ENCODE data around the gene GGA1. TPM values are rescaled to one million over a fixed set of nuclear protein-coding genes. Genes with fewer than 3 reads are reported as not detected.

The GGA1 gene
- total RNA-seq, 1 donor from 2014 or later, result 36.1 TPM

DNA sequence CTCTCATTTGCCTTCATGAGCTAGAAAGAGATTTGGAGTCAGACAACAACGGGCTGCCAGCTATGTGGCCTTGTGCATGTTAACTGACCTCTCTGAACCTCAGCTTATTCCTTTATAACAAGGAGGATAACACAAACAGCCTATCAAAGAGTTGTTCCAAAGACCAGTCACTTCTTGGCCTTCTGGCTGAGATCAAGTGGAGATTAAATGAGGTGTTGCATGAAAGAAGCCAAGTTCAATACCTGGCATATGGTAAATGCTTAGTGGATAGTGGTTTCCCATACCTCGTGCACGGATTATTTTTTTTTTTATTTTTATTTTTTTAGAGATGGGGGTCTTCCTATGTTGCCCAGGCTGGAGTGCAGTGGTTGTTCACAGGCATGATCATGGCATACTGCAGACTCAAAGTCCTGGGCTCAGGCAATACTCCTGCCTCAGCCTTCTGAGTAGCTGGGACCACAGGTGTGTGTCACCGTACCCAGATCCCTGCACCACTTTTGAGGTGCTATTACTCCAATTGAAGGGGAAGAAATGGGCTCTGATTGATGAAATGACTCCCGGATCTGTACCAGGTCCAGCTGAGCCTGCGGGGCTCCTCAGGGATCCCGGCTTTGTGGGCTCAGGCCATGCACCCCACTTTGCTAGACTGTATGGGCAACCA lies 71.7 kb downstream of the GGA1 start:
- DNase-seq (ENCODE audit: low read depth) (no peak), FAIRE-seq (no peak)
- no peaks in the 10 kb centered on the region for H3K27me3 ChIP-seq (ENCODE audit: control insufficient read depth, insufficient read depth, low read length)
- TF ChIP-seq, protein P1, sequence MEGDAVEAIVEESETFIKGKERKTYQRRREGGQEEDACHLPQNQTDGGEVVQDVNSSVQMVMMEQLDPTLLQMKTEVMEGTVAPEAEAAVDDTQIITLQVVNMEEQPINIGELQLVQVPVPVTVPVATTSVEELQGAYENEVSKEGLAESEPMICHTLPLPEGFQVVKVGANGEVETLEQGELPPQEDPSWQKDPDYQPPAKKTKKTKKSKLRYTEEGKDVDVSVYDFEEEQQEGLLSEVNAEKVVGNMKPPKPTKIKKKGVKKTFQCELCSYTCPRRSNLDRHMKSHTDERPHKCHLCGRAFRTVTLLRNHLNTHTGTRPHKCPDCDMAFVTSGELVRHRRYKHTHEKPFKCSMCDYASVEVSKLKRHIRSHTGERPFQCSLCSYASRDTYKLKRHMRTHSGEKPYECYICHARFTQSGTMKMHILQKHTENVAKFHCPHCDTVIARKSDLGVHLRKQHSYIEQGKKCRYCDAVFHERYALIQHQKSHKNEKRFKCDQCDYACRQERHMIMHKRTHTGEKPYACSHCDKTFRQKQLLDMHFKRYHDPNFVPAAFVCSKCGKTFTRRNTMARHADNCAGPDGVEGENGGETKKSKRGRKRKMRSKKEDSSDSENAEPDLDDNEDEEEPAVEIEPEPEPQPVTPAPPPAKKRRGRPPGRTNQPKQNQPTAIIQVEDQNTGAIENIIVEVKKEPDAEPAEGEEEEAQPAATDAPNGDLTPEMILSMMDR (IDR thresholded peaks at IDR 0.05; ENCODE audit: insufficient read depth, low read length, severe bottlenecking), result no peak
- H3K4me3 ChIP-seq (ENCODE audit: low read depth, low read length), result no peak overlapping the region
- peaks cover 7% of the 10 kb centered on the region for H3K36me3 ChIP-seq (ENCODE audit: control insufficient read depth, insufficient read depth, low read length)

DNA sequence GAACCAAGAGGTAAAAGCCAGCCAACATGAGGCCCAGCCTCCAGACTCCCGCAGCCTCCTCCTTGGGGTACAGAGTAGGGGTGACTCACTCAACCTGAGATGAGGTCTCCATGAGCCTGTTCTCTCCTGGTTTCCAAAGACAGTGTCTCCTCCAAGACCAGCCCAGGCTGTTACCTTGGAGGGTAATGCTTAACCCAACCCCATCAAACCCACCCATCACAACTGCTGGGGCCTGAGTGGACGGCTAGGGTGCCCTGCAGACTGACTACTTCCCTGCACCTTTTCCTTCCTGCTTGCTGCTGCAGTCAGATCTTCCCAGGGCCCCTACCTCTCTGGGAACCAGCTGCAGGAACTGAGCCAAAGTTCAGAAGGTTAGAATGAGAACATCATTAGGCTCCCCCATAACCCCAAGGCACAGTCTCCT lies 72.4 kb downstream of the GGA1 start:
- Histone ChIP-seq H3K36me3 (ENCODE audit: control insufficient read depth, insufficient read depth, low read length) (peaks cover 7% of the 10 kb centered on the region), H3K27me3 (ENCODE audit: control insufficient read depth, insufficient read depth, low read length) (no peaks in the 10 kb centered on the region), H3K4me3 (ENCODE audit: low read depth, low read length) (no peak overlapping the region)
- no peak for FAIRE-seq
- peak; percentile 41 for DNase-seq (ENCODE audit: low read depth)
- TF ChIP-seq, protein P1 (IDR thresholded peaks at IDR 0.05; ENCODE audit: insufficient read depth, low read length, severe bottlenecking), result no peak

DNA sequence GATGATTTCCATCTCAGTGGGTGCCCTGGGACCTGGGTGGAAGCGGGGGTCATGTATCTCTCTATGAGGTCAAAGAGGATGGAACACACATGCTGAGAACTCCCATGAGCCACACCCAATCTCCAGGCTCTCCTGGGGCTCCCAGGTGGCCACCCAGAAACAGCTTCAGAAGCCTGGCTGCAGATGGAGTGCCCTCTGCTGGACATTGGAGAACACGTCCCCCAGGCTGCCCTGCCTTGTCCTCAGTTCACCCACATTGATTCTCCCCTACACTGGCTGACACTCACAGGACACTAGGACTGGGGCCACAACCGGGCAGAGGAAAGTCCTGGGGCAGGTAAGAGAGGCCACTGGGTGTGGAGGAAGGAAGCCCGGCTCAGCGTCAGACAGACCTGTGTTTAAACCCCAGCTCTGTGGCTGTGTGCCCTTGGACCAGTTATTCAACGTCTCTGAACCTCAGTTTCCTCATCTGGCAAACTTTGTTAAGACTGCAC lies 73.0 kb downstream of the GGA1 start:
- DNase-seq (ENCODE audit: low read depth) (peak; percentile 70), FAIRE-seq (no peak)
- H3K27me3 ChIP-seq (ENCODE audit: control insufficient read depth, insufficient read depth, low read length), result no peaks in the 10 kb centered on the region
- H3K36me3 ChIP-seq (ENCODE audit: control insufficient read depth, insufficient read depth, low read length), result peaks cover 7% of the 10 kb centered on the region
- TF ChIP-seq, protein P1 (IDR thresholded peaks at IDR 0.05; ENCODE audit: insufficient read depth, low read length, severe bottlenecking), result peak; percentile 97
- no peak overlapping the region for H3K4me3 ChIP-seq (ENCODE audit: low read depth, low read length)

Other genes starting within 250 kb of the GGA1 start
- gene ELFN2, start 181.4 kb upstream of the GGA1 start, total RNA-seq, result 0.26 and 0.51 TPM in 2 replicates
- gene MFNG, start 122.5 kb upstream of the GGA1 start, total RNA-seq, result 0.26 and 1.3 TPM in 2 replicates
- 8.1 and 14.2 TPM in 2 replicates for gene CARD10, start 89.4 kb upstream of the GGA1 start, total RNA-seq
- gene CDC42EP1, start 48.4 kb upstream of the GGA1 start, total RNA-seq, result 5.8 and 11.0 TPM in 2 replicates
- gene LGALS2, start 28.7 kb upstream of the GGA1 start, total RNA-seq, result not detected in 2 replicates
- gene SH3BP1, start 30.8 kb downstream of the GGA1 start, total RNA-seq, result 15.5 and 15.6 TPM in 2 replicates
- gene PDXP, start 49.9 kb downstream of the GGA1 start, total RNA-seq, result 2.2 and 3.4 TPM in 2 replicates
- gene LGALS1, start 66.8 kb downstream of the GGA1 start, total RNA-seq, result 1,816 and 1,987 TPM in 2 replicates
- 39.8 and 50.1 TPM in 2 replicates for gene NOL12, start 77.5 kb downstream of the GGA1 start, total RNA-seq
- 40.3 and 45.6 TPM in 2 replicates for gene TRIOBP, start 88.2 kb downstream of the GGA1 start, total RNA-seq
- gene GCAT, start 199.1 kb downstream of the GGA1 start, total RNA-seq, result 12.8 and 27.6 TPM in 2 replicates
- gene GALR3, start 214.5 kb downstream of the GGA1 start, total RNA-seq, result not detected in 2 replicates
- 18.7 and 18.9 TPM in 2 replicates for gene ANKRD54, start 235.5 kb downstream of the GGA1 start, total RNA-seq
- gene EIF3L, start 240.6 kb downstream of the GGA1 start, total RNA-seq, result 267 and 420 TPM in 2 replicates